ENCODE results near the gene CA12.

- TF ChIP-seq CTCF (IDR thresholded peaks at IDR 0.05; ENCODE audit: control extremely low read depth in 1 of 3, insufficient read depth in 1 of 3, low read depth in 1 of 3, low read length in 3 of 3) (no peak), POLR2A (IDR thresholded peaks at IDR 0.05; ENCODE audit: control extremely low read depth in 1 of 2, low read depth in 2 of 2, low read length in 2 of 2) (no peak)
Observed at GRCh38 chr15:63362885-63363284, 18.8 kb downstream of the CA12 start.
